Left ventricle myocardium superior (tissue), 1 donor: ENCODE data around the gene MLANA. TPM values are rescaled to one million over a fixed set of nuclear protein-coding genes. Genes with fewer than 3 reads are reported as not detected.
"Not testable (repeated sequence)": the region's sequence is repeated elsewhere in the genome, so short reads cannot be mapped to it uniquely, and the experiment has no call there.

Experiments
- ATAC-seq: fragments of 200-7000 bp; cut with Tn5 transposase; one replicate; pipeline ENCODE4 v1.9.1; 2020; ENCODE audit warnings: mild to moderate bottlenecking, moderate library complexity
- DNase-seq: peaks from one replicate; pipeline ENCODE4 v3.0.0-alpha.2; 2020
- intact Hi-C: fragments of 100-400 bp; cut with micrococcal nuclease; formaldehyde crosslinking; loops from one replicate; pipeline ENCODE4 v1.11.0; 2022
- total RNA-seq: library from RNA; stranded (reverse); fragmentation: NEBNext Ultra II Directional; extraction: Animal tissue kit (Norgen Biotek cat#: 25700); gene quantifications from one replicate; pipeline ENCODE4 v1.2.1, GENCODE V29; 2021
- donor health status: DM: no; HTN: yes; CAD: no; lungs with severe emphysema.

MLANA gene
- total RNA-seq, 1 donor from 2014 or later, result not detected

DNA sequence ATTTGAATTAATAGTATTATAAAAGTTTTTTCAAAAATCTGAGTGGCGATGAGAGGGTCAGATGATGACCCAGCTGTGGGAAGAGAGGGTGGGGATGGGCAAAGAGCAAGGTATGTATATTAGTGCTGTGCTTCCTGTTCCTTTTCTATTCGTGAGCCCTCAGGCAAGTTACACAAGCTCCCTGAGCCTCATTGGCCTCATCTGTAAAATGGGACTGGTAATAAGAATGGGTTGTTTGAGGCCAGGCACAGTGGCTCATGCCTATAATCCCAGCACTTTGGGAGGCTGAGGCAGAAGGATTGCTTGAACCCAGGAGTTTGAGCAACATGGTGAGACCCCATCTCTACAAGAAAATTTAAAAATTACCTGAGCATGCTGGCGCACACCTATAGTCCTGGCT lies 24.0 kb upstream of the MLANA start:
- no peak for DNase-seq
- intact Hi-C loops, result no loop called here
- no peak for ATAC-seq

DNA sequence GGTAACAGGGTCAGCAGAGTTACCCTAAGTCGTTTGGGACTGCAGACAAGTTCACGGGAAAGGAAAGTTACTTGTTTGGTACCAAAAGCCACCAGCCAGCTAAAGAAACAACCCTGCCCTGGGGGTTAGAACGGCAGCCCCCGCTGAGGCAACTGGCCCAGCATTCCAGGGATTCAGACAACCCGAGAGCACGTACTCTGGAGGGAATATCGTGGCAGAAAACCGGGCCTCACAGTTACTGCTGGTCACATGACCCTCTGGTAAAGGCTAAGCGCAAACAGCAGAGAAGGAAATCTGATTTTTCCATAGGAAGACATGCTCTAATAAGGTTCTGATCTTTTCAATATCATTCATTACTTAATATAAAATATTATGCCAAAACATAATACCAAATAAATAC lies 22.5 kb upstream of the MLANA start:
- intact Hi-C loops, result no loop called here
- ATAC-seq, result no peak
- DNase-seq, result no peak

- intact Hi-C loops, result no loop called here
- DNase-seq (no peak), ATAC-seq (no peak)
Measured at GRCh38 chr9:5869315-5870019, 21.2 kb upstream of the MLANA start.

- DNase-seq, result no peak
- intact Hi-C loops, result no loop called here
- ATAC-seq, result no peak
Measured at GRCh38 chr9:5870020-5870339, 20.7 kb upstream of the MLANA start.

- intact Hi-C loops, result no loop called here
- DNase-seq (peak; percentile 36), ATAC-seq (peak; percentile 28)
Measured at GRCh38 chr9:5870691-5871090, 20.0 kb upstream of the MLANA start.

DNA sequence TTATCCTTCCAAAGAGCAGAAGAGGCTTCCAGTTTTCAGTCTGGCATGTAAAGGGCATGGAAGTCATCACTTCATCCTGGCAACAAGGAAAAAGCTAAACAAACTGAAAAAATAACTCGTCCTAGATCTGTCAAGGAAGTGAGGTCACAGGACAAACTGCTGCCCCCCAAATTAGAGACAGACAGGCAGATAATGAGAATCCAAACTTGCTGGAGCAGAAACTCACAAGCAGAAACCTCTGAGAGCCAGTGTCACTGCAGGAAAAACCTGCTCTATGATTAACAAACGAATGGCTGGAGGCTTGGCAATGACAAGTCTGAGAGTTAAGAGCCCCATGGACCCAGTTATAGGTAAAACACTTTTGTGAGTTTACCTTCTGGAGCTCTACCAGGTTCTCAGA lies 18.9 kb upstream of the MLANA start:
- DNase-seq (no peak), ATAC-seq (no peak)
- intact Hi-C loops, result no loop called here

GRCh38 chr9:5872511-5872910 lies 18.2 kb upstream of the MLANA start:
- intact Hi-C loops, result no loop called here
- DNase-seq, result no peak
- no peak for ATAC-seq

DNA sequence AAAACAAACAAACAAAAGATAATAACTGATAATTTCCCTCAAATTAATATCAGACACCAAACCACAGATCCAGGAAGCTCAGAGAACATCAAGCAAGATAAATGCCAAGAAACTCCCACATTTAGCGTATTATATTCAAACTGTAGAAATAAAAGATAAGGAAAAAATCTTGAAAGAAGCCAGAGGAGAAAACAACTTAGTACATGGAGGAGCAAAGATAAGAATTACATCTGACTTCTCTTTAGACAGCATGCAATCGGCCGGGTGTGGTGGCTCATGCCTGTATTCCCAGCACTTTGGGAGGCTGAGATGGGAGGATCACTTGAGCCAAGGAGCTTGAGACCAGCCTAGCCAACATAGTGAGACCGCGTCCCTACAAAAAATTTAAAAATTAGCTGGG lies 17.2 kb upstream of the MLANA start:
- DNase-seq (no peak), ATAC-seq (no peak)
- intact Hi-C loops, result no loop called here

- intact Hi-C loops, result no loop called here
- DNase-seq (no peak), ATAC-seq (no peak)
Measured at GRCh38 chr9:5874048-5874447, 16.6 kb upstream of the MLANA start.

DNA sequence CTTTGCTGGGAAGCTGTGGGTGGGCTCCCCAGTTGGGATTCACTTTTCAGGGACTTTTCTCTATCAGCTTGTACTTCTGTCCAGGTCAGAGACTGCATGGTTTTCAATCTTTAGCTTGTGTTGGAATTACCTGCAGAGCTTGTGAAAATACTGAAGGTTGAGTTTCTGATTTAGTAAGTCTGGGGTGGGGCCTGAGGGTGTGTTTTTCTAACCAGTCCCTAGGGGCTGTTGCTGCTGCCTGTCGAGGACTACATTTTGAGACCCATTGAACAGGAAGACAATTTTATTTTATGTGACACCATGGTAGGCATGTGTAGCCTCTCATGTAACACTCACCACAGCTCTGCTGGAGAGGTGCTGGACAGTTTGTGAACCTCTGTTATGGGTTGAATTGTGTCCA lies 14.7 kb upstream of the MLANA start:
- no peak for ATAC-seq

DNA sequence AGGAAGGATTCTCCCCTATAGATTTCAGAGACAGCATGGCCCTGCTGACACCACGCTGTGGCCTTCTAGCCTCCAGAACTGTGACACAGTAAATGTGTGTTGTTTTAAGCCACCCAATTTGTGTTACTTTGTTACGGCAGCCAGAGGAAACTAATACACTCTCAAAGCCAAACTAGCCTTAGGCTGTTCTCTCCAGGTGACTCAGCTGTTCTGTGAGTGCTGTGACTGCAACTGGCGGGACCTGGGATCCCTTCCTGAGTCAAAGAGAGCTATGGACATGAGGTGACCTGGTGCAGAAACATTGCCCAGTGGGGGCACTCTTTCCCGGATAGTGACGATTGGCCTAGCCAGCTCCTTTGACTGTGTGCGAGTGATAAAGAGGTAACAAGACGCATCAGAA lies 14.0 kb upstream of the MLANA start:
- intact Hi-C loops, result no loop called here
- no peak for ATAC-seq
- no peak for DNase-seq

More for the DNA sequence above, 14.7 kb upstream of the MLANA start:
- intact Hi-C loops, result no loop called here
- DNase-seq, result no peak

GRCh38 chr9:5879419-5880181 lies 11.1 kb upstream of the MLANA start:
- no peak for DNase-seq
- no peak for ATAC-seq
- intact Hi-C loops, result loop anchor here (10.0 kb wide), 1 partner anchor 425 kb away; no protein-coding TSS in a partner anchor

DNA sequence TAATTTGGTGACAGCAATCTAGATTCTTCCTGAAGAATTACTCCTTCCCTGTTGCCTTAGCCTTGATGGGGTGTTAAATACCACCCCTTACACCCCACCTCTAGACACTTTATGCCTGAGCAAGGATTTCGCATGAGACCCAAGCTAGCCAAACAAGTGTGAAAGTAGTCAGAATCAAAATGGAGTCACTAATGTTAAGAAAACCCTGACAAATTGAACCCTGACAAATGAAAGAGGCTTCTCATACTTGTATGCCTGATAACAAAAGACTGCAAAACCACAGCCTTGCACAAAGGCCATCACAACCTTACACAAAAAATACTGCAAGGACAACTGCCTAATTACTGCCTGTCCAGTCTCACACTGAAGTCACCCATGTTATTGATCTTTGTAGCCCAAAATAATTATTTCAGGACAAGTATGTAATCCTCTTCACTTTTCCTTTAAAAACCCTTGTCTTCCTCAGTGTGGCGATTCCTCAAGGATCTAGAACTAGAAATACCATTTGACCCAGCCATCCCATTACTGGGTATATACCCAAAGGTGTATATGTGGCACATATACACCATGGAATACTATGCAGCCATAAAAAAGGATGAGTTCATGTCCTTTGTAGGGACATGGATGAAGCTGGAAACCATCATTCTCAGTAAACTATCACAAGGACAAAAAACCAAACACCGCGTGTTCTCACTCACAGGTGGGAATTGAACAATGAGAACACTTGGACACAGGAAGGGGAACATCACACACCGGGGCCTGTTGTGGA lies 8.3 kb upstream of the MLANA start:
- not testable (repeated sequence) for ATAC-seq, DNase-seq
- intact Hi-C loops, result loop anchor here (10.0 kb wide), 1 partner anchor 422 kb away; no protein-coding TSS in a partner anchor

GRCh38 chr9:5884191-5884590 lies 6.5 kb upstream of the MLANA start:
- intact Hi-C loops, result loop anchor here (10.0 kb wide), 1 partner anchor 421 kb away; no protein-coding TSS in a partner anchor
- no peak for DNase-seq
- ATAC-seq, result no peak

DNA sequence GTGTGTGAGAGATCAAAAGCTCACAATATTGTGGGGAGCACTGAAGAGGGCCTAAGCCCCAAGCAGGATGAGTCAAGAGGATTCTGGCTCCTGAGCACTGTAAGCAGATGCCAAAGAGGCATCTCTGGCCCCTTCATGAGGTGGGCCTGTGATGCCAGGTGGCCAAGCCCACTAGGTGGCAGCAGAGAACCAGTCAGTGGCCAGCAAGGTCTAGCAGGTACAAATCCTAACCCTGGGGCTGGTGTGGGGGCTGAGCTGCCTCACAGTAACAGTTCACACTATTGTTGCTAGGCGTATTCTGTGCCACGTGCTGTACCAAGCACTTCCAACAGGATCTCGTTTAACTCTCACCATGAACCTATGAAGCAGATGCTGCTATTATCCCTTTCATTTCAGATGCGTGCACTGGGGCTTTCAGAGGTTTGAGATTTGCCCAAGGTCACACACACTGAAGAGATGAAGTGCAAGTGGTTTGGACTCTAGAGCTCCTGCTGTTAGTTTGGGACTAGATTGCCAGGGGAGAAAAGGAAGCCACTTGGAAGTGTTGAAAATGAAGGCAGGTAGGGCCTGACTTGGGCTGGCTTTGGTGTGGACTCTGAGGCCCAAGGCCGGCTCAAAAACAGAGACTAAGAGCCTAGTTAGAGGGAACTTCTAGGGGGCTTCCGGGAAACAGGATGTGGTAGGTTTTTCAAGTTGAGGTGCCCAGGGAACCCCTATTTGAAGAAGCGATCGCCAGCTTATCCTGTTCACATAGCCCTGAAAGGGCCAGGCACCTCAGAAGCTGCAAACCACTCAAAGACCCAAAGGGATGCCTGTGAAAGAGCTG lies 4.4 kb upstream of the MLANA start:
- peak; percentile 87 for ATAC-seq
- DNase-seq, result peak; percentile 82
- intact Hi-C loops, result loop anchor here (2.0 to 10.0 kb wide), 2 partner anchors 168 to 418 kb away; no protein-coding TSS in a partner anchor

GRCh38 chr9:5892456-5893133 lies 1.9 kb downstream of the MLANA start:
- DNase-seq (no peak), ATAC-seq (no peak)
- intact Hi-C loops, result no loop called here

DNA sequence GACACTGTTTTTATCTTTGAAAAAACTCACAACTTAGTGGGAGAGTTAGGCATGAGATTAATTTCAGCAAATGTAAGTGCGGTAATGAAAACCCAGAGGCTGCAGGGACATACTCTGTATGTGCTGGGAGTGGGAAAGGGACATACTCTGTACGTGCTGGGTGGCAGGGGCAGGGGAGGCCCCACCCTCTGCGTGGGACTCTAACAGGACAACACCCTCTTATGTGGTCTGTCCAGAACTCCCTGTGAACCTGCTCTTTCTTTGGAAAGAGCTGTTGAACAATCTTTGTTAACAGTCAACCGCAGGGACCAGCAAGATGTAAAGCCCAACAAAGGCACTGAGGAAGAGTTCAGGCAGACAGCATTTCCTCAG lies 2.4 kb downstream of the MLANA start:
- DNase-seq (no peak), ATAC-seq (no peak)
- intact Hi-C loops, result no loop called here

DNA sequence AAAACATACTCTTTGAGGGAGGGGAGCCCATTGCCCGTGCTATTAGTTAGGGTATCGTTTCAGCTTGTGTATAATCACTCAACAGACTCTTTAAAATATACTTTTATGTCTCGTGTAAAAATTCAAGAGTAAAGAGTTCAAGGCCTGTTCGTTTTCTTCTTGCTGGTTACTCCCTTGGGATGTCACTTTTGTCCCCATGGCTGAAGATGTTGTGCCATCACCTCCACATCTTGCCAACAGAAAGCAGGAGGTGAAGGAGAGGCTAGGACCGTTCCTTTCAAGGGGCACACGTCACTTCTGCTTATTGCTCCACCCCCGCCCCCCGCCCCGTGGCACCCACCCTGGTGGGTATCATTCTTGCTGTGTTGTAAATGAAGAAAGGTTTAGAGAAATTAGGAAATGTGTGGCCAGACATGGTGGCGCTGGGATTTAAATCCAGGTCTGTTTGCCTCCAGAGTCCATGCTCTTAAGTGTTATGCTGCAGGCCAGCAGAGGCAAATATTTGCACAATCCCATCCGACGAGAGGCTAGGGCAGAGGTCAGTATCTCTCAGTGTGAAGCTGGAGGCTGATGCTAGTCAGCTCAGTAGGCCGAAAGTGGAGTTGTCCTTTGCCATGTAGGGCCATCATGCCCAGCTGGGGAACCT lies 3.0 kb downstream of the MLANA start:
- ATAC-seq, result no peak
- no peak for DNase-seq
- intact Hi-C loops, result no loop called here
